Spleen (tissue), 11 donors: ENCODE data around the gene SELENOT. TPM values are rescaled to one million over a fixed set of nuclear protein-coding genes. Genes with fewer than 3 reads are reported as not detected.

Experiments
- DNase-seq: peaks from one replicate; pipeline ENCODE4 v3.0.0-alpha.2; 2020
- H3K27ac ChIP-seq, 8 donors: fragments of 200-600 bp; sonication (generic) in 7 of 8; 1 replicate in 4 of 8; 2 replicates in 4 of 8; pipeline versions ENCODE4 v1.5.0 to v1.8.0; 2016 to 2021; ENCODE audit warnings: inconsistent platforms in 4 of 8, mild to moderate bottlenecking in 4 of 8, moderate library complexity in 1 of 8
- H3K27me3 ChIP-seq, 7 donors: fragments of 200-600 bp; sonication (generic) in 6 of 7; replicated peaks in 1 of 7; 1 replicate in 4 of 7; 2 replicates in 3 of 7; pipeline versions ENCODE4 v1.5.0 to v1.8.0; 2016 to 2021; ENCODE audit warnings: inconsistent platforms in 3 of 7, mild to moderate bottlenecking in 1 of 7
- H3K36me3 ChIP-seq, 6 donors: fragments of 200-600 bp; sonication (generic) in 5 of 6; 1 replicate in 4 of 6; 2 replicates in 2 of 6; pipeline versions ENCODE4 v1.5.0 to v1.8.0; 2016 to 2021; ENCODE audit warnings: inconsistent platforms in 2 of 6
- H3K4me1 ChIP-seq, 6 donors: fragments of 200-600 bp; sonication (generic) in 5 of 6; 1 replicate in 3 of 6; 2 replicates in 3 of 6; pipeline versions ENCODE4 v1.5.0 to v1.8.0; 2016 to 2021; ENCODE audit warnings: inconsistent platforms in 3 of 6
- H3K4me3 ChIP-seq, 8 donors: fragments of 200-600 bp; sonication (generic) in 7 of 8; 1 replicate in 4 of 8; 2 replicates in 4 of 8; pipeline versions ENCODE4 v1.5.0 to v1.8.0; 2016 to 2021; ENCODE audit warnings: inconsistent platforms in 4 of 8, mild to moderate bottlenecking in 4 of 8, moderate library complexity in 2 of 8
- H3K9me3 ChIP-seq, 8 donors: fragments of 200-600 bp; sonication (generic) in 7 of 8; 1 replicate in 4 of 8; 2 replicates in 4 of 8; pipeline versions ENCODE4 v1.5.0 to v1.8.0; 2016 to 2021; ENCODE audit warnings: inconsistent platforms in 4 of 8
- CTCF ChIP-seq, 11 experiments: fragments of 200-600 bp in 7 of 11; fragments of 450-650 bp in 4 of 11; sonication (generic) in 4 of 11; IDR thresholded peaks in 8 of 11; conservative IDR thresholded peaks in 3 of 11; 1 replicate in 7 of 11; 2 replicates in 4 of 11; pipeline versions ENCODE4 v1.4.0 to v1.8.0; 2016 to 2021; ENCODE audit warnings: antibody characterized with exemption in 11 of 11, inconsistent platforms in 4 of 11, mild to moderate bottlenecking in 1 of 11
- POLR2A ChIP-seq, 3 donors: fragments of 450-650 bp; IDR thresholded peaks; one replicate each; pipeline ENCODE4 v1.5.1; 2017; ENCODE audit warnings: antibody characterized with exemption in 3 of 3, mild to moderate bottlenecking in 1 of 3
- POLR2AphosphoS5 ChIP-seq, 3 donors: sonication (generic); formaldehyde crosslinking; IDR thresholded peaks; one replicate each; pipeline ENCODE4 v1.5.1; 2017; ENCODE audit warnings: antibody characterized with exemption in 3 of 3
- WGBS, 5 donors: extraction: QIAGEN DNeasy Blood & Tissue Kit in 3 of 5; methylation state at CpG; one replicate each; pipeline versions ENCODE4 v1.1.5 to v1.1.7; 2013 to 2018; 5-methylcytosine and 5-hydroxymethylcytosine counted together
- intact Hi-C: fragments of 100-400 bp; cut with DNase I; formaldehyde crosslinking; loops from one replicate; pipeline ENCODE4 v1.15.0; 2023; ENCODE audit warnings: low total_unique reads
- polyA plus RNA-seq, 3 donors: library from polyadenylated mRNA; stranded (reverse); fragments of 200-250 nt; gene quantifications; one replicate each; pipeline ENCODE4 v1.2.1, GENCODE V29; 2013
- total RNA-seq, 7 donors: library from RNA; depleted of rRNA in 3 of 7; stranded (reverse); fragments of >200 nt in 3 of 7; fragmentation: NEBNext Ultra II Directional in 4 of 7; extraction: Animal tissue kit (Norgen Biotek cat#: 25700) in 4 of 7; gene quantifications; one replicate each; pipeline versions ENCODE4 v1.1.0 to v1.2.1, GENCODE V29; 2016 to 2021
- donor health status: healthy with polysubstance abuse.
- donor health status: DM: no; HTN: no; CAD: no; lungs with moderate emphysema.
- donor health status: DM: no; HTN: no; CAD: no.
- donor health status: Bipolar disorder and iron deficiency.
- donor health status: healthy.
- donor health status: DM: no; HTN: no; CAD: no.
- donor health status: DM: yes; HTN: yes; CAD: no.

Gene SELENOT
- total and polyA plus RNA-seq, 10 donors: 34.6 to 180 (median 103) TPM

- whole genome bisulfite sequencing, 5 donors: 31 to 41% (median 38%) methylated on average over 6 of the region's 6 CpGs
- DNase-seq: no peak
- Histone ChIP-seq H3K4me1 (peaks cover 16 to 80% (median 55%) of the 10 kb centered on the region in 6 donors), H3K27me3 (no peaks in the 10 kb centered on the region), H3K36me3 (peaks cover 0 to 10% (median 0%) of the 10 kb centered on the region in 6 donors), H3K4me3 (peak overlapping the region; percentile 44 to 80 (median 64)), H3K27ac (peak overlapping the region; percentile 93 to 100 (median 98)), H3K9me3 (no peaks in the 10 kb centered on the region)
- intact Hi-C loops: no loop called here
- TF ChIP-seq POLR2AphosphoS5 (IDR thresholded peaks at IDR 0.05) (no peak), CTCF (IDR thresholded peaks at IDR 0.05 in 8 of 11, conservative IDR thresholded peaks at IDR 0.05 in 3 of 11) (no peak), POLR2A (IDR thresholded peaks at IDR 0.05) (no peak)
These were observed 532 bp upstream of the SELENOT start for GRCh38 chr3:150602426-150603152.

DNA sequence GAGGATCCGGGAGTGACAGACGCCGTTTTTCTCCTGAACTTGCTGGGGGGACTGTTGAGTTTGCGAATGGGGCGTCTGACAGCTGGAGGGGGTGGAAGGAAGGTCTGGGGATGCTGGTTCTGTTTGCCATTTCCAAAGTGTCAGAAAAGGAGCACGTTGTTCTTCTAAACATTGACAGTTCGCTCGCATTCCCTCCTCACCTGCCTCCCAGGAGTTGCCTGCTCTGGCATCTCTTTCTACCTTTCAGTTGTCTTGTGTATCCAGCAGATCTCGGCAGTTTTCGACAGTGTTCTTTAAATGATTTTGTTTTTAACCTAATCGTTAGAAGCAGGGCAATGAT lies 829 bp downstream of the SELENOT start:
- H3K27me3 ChIP-seq: no peaks in the 10 kb centered on the region
- DNase-seq: no peak
- no peaks in the 10 kb centered on the region for H3K9me3 ChIP-seq
- 0 to 1% (median 1%) methylated on average over 11 of the region's 11 CpGs for whole genome bisulfite sequencing, 5 donors
- H3K36me3 ChIP-seq: peaks cover 0 to 12% (median 0%) of the 10 kb centered on the region in 6 donors
- peaks cover 18 to 86% (median 66%) of the 10 kb centered on the region in 6 donors for H3K4me1 ChIP-seq
- H3K27ac ChIP-seq: peak overlapping the region; percentile 93 to 100 (median 98)
- intact Hi-C loops: no loop called here
- peak overlapping the region; percentile 44 to 80 (median 64) for H3K4me3 ChIP-seq
- TF ChIP-seq POLR2A (IDR thresholded peaks at IDR 0.05) (no peak), CTCF (IDR thresholded peaks at IDR 0.05 in 8 of 11, conservative IDR thresholded peaks at IDR 0.05 in 3 of 11) (no peak), POLR2AphosphoS5 (IDR thresholded peaks at IDR 0.05) (no peak)

DNA sequence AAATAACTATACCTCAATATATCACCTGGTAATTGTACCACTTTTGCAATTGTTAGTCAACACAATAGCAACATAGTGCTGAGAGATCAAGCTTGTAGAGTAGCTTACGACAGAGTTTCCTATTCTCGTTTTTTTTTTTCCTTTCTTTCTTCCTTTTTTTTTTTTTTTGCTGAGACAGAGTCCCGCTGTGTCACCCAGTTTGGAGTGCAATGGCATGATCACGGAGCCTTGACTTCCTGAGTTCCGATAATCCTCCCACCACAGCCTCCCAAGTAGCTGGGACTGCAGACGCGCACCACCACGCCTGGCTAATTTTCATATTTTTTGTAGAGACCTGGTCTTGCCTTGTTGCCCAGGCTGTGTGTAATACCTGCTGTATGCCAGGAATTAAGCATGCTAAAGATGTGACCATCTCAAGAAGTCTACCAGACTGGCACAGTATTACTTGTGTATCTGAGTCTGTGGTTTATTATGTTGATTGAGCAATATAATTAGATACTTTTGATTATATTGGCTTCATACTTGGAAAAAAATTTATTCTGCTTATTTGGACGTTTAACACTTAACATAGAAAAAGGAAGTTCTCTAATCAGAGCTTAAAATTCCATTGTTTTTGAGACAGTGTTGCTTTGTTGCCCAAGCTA lies 3.0 kb downstream of the SELENOT start:
- Histone ChIP-seq H3K27me3 (no peaks in the 10 kb centered on the region), H3K27ac (peak overlapping the region; percentile 11 to 99 (median 88)), H3K4me1 (peaks cover 32 to 89% (median 77%) of the 10 kb centered on the region in 6 donors), H3K36me3 (peaks cover 0 to 12% (median 0%) of the 10 kb centered on the region in 6 donors), H3K9me3 (no peaks in the 10 kb centered on the region), H3K4me3 (peak overlapping the region in 3 of 8 donors; percentile 6 to 80 (median 70))
- intact Hi-C loops: no loop called here
- 22 to 48% (median 27%) methylated on average over 9 of the region's 9 CpGs for WGBS, 5 donors
- no peak for TF ChIP-seq POLR2A (IDR thresholded peaks at IDR 0.05)
- no peak for TF ChIP-seq CTCF (IDR thresholded peaks at IDR 0.05 in 8 of 11, conservative IDR thresholded peaks at IDR 0.05 in 3 of 11)
- TF ChIP-seq POLR2AphosphoS5 (IDR thresholded peaks at IDR 0.05): no peak
- peak; percentile 67 for DNase-seq
